HG02763 (cell line): Measurements from ENCODE around the gene CRYGC.
"Not testable (repeated sequence)": the region's sequence is repeated elsewhere in the genome, so short reads cannot be mapped to it uniquely, and the experiment has no call there.

Experiments
- ATAC-seq: cut with Tn5 transposase; IDR thresholded peaks from one replicate; pipeline ENCODE4 v1.9.1; 2021; ENCODE audit warnings: mild to moderate bottlenecking, moderate library complexity; ENCODE audit not compliant: unreplicated experiment

CRYGC gene

GRCh38 chr2:208138334-208138733 lies 8.7 kb upstream of the CRYGC start:
- not testable (repeated sequence) for ATAC-seq

GRCh38 chr2:208136716-208137094 lies 7.1 kb upstream of the CRYGC start:
- no peak for ATAC-seq

GRCh38 chr2:208135794-208136715 lies 6.4 kb upstream of the CRYGC start:
- ATAC-seq: no peak

GRCh38 chr2:208134928-208135586 lies 5.4 kb upstream of the CRYGC start:
- ATAC-seq: no peak

GRCh38 chr2:208130712-208131110 lies 1.1 kb upstream of the CRYGC start:
- ATAC-seq: no peak

GRCh38 chr2:208128136-208128535 lies 1.5 kb downstream of the CRYGC start:
- no peak for ATAC-seq

GRCh38 chr2:208127090-208127489 lies 2.5 kb downstream of the CRYGC start:
- no peak for ATAC-seq

- no peak for ATAC-seq
These were observed 4.4 kb downstream of the CRYGC start for GRCh38 chr2:208125251-208125650.

- ATAC-seq: not testable (repeated sequence)
These were observed 5.5 kb downstream of the CRYGC start, which contains the start of gene CRYGD for GRCh38 chr2:208124013-208124715. TSS of gene CRYGD (minus strand) at chr2:208124524. CDS start at chr2:208124473, 51 bp downstream.

- no peak for ATAC-seq
These were observed 7.4 kb downstream of the CRYGC start for GRCh38 chr2:208122248-208122647.

GRCh38 chr2:208118918-208119317 lies 10.7 kb downstream of the CRYGC start:
- no peak for ATAC-seq

- ATAC-seq: not testable (repeated sequence)
These were observed 12.2 kb downstream of the CRYGC start for GRCh38 chr2:208117390-208117789.

- no peak for ATAC-seq
These were observed 16.7 kb downstream of the CRYGC start for GRCh38 chr2:208112969-208113368.

- ATAC-seq: not testable (repeated sequence)
These were observed 17.3 kb downstream of the CRYGC start for GRCh38 chr2:208112273-208112745.

GRCh38 chr2:208103616-208104015 lies 26.0 kb downstream of the CRYGC start:
- ATAC-seq: no peak

- ATAC-seq: no peak
These were observed 27.7 kb downstream of the CRYGC start for GRCh38 chr2:208101716-208102631.

- ATAC-seq: no peak
These were observed 29.8 kb downstream of the CRYGC start for GRCh38 chr2:208099682-208100470.

GRCh38 chr2:208098701-208099100 lies 30.9 kb downstream of the CRYGC start:
- not testable (repeated sequence) for ATAC-seq

GRCh38 chr2:208098267-208098666 lies 31.4 kb downstream of the CRYGC start:
- ATAC-seq: no peak
